Measurements from ENCODE around the gene APEH. TPM values are rescaled to one million over a fixed set of nuclear protein-coding genes. Genes with fewer than 3 reads are reported as not detected.

APEH gene
- total RNA-seq, 2 experiments from 2014 or later = 165 to 166 TPM

DNA sequence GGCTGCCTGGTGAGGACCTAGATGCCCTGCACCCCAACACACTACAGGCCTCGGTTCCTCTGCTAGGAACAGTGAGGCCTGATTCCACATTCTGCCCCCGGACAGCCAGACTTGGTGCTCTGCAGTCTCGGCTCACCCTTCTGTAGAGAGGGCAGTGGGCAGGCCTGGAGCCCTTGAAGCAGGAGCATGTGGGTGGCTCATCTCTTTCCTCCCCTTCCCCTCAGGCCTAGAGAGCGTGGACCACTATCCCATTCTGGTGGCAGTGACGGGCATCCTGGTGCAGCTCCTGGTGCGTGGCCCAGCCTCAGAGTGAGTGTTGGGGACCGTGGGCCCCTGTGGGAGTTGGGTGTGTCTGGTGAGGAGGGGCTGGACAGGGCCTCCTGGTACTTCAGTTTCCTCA is 42.0 kb downstream of the APEH start:
- H3K36me3 Mint-ChIP-seq (ENCODE audit: low read depth) = peaks cover 2% of the 10 kb centered on the region
- H3K4me3 Mint-ChIP-seq = no peak overlapping the region
- ATAC-seq (no peak), DNase-seq (no peak)
- intact Hi-C loops (cut with micrococcal nuclease) = no loop called here
- ChIA-PET CTCF (no interaction called here), POLR2A (interaction anchor here (1.2 to 2.2 kb wide), 2 partner anchors 18 to 87 kb away, joined by 4 to 5 read pairs; partner anchors contain the start of gene INKA1)
- H3K27ac Mint-ChIP-seq = no peak overlapping the region
- TF ChIP-seq, protein P1, sequence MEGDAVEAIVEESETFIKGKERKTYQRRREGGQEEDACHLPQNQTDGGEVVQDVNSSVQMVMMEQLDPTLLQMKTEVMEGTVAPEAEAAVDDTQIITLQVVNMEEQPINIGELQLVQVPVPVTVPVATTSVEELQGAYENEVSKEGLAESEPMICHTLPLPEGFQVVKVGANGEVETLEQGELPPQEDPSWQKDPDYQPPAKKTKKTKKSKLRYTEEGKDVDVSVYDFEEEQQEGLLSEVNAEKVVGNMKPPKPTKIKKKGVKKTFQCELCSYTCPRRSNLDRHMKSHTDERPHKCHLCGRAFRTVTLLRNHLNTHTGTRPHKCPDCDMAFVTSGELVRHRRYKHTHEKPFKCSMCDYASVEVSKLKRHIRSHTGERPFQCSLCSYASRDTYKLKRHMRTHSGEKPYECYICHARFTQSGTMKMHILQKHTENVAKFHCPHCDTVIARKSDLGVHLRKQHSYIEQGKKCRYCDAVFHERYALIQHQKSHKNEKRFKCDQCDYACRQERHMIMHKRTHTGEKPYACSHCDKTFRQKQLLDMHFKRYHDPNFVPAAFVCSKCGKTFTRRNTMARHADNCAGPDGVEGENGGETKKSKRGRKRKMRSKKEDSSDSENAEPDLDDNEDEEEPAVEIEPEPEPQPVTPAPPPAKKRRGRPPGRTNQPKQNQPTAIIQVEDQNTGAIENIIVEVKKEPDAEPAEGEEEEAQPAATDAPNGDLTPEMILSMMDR (IDR thresholded peaks at IDR 0.05) = no peak
- H3K4me1 Mint-ChIP-seq (ENCODE audit: low read depth) = peaks cover 23% of the 10 kb centered on the region
- H3K9me3 Mint-ChIP-seq = no peaks in the 10 kb centered on the region
- H3K27me3 Mint-ChIP-seq = no peaks in the 10 kb centered on the region

DNA sequence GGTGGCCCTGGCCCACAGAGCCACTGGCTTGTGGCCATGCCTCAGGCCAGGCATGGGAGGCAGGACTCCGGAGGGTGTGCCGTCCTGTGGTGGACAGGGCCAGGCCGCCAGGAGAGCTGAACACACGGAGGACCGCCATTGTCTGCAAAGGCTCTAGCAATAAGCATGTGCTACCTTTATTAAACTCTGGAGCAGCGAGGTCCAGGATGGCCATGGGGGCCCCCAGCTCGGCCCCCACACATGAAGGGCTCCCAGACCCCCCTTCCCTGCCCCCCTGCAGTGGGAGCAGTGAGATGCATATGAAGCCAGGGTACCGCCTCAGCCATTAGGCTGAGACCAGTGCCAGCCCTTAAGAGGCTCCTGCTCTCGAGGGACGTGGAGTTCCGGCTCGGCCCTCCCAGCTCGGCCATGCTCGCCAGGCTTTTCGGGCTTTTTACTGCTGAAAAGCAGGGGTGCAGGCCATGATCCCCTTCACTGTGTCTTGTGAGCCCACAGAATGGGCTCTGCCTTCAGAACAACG is 42.6 kb downstream of the APEH start:
- ChIA-PET POLR2A (interaction anchor here (1.2 to 2.2 kb wide), 2 partner anchors 19 to 86 kb away, joined by 4 to 5 read pairs; partner anchors contain the start of gene INKA1), CTCF (no interaction called here)
- intact Hi-C loops (cut with micrococcal nuclease) = no loop called here

DNA sequence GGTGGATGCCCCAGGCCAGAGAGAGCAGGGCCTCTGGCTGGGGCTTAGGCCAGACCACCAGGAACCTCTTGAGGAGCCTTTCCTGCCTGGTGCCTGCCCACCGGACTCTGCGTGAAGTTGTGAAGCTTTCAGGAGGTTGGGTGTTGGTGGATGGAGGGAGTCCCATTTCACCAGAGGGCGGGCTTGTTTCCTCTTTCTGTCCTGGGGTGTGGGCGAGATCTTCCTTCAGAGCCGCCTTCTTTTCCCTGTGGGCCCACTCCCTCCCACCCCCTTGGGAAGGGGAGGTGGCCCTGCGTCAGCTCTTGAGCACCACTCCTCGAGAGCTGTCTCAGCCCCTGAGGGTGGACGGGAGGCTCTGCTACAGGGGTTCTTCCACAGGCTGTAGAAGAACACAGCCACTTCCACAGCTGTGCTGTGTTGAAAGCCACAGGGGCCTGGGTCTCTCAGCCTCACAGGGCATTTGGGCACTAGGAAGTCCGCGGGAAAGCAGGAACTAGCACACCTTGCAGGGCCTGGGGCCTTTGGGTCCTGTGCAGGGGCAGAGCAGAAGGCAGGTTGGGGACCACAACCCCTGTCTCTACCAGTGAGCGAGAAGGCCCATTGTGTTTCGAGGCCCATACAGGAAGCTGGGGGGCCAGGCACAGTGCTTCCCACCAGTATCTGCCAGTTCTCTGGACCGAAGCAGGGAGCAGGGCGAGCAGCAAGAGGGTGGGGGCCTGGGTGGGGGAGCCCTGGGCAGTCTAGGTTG is 43.2 kb downstream of the APEH start:
- POLR2A ChIA-PET = interaction anchor here (0.8 to 7.6 kb wide), 5 partner anchors 9 to 97 kb away, joined by 3 to 40 read pairs (median 4); partner anchors contain the start of gene INKA1
- TF ChIP-seq, protein P1 (IDR thresholded peaks at IDR 0.05) = no peak
- no peak for ATAC-seq
- intact Hi-C loops (cut with micrococcal nuclease) = no loop called here
- H3K27me3 Mint-ChIP-seq = no peaks in the 10 kb centered on the region
- peaks cover 21% of the 10 kb centered on the region for H3K4me1 Mint-ChIP-seq (ENCODE audit: low read depth)
- H3K9me3 Mint-ChIP-seq = no peaks in the 10 kb centered on the region
- H3K4me3 Mint-ChIP-seq = no peak overlapping the region
- H3K27ac Mint-ChIP-seq = no peak overlapping the region
- CTCF ChIA-PET = interaction anchor here (2.6 kb wide), 1 partner anchor 15 kb away, joined by 17 read pairs; no protein-coding TSS in a partner anchor
- no peak for DNase-seq
- H3K36me3 Mint-ChIP-seq (ENCODE audit: low read depth) = peaks cover 8% of the 10 kb centered on the region

More for the DNA sequence above, 42.6 kb downstream of the APEH start:
- Mint-ChIP-seq H3K27ac (no peak overlapping the region), H3K4me1 (ENCODE audit: low read depth) (peaks cover 21% of the 10 kb centered on the region), H3K4me3 (no peak overlapping the region), H3K27me3 (no peaks in the 10 kb centered on the region), H3K9me3 (no peaks in the 10 kb centered on the region), H3K36me3 (ENCODE audit: low read depth) (peaks cover 4% of the 10 kb centered on the region)
- DNase-seq = no peak
- no peak for ATAC-seq
- TF ChIP-seq, protein P1 (IDR thresholded peaks at IDR 0.05) = no peak

DNA sequence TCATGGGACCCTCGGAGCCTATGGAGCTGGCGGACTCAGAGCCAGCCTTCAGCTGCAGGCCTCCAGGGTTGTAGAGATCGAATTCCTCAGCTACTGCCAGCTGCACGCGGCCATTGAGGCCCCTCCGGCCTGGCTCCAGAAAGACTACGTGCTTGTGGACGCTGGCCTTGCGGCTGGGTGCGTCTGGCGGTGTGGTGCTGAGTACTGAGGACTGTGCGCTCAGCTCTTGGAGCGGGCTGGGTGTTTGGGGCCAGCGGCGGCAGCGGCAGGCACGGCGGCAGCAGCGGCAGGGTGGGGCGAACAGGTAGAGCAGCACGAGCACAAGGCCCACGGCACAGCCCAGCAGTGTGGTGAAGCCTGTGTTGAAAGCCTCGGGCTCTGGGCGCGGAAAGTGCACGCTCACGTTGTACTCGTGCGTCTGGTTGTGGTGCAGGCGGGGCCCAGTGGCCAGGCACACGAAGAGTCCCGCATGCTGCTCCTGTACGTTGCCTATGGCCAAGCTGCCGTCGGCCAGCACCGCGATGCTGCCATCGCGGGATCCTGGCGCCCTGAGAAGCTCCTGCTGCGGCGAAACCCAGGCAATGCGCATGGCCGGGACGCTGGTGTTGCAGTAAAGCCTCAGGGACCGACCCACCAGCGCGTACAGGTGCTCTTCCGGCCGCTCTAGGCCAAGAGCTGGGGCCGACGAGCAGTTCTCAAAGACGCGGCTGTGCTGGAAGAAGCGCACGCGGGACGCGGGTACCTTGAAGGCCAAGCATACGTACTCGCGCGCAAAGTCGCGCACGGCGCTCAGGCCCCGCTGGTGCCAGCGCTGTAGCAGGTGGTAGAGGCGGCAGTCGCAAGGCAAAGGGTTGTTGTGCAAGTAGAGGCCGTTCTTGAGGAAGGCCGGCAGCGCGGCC is 44.1 kb downstream of the APEH start:
- H3K9me3 Mint-ChIP-seq = no peaks in the 10 kb centered on the region
- TF ChIP-seq, protein P1 (IDR thresholded peaks at IDR 0.05) = no peak
- H3K27me3 Mint-ChIP-seq = no peaks in the 10 kb centered on the region
- intact Hi-C loops (cut with micrococcal nuclease) = no loop called here
- ChIA-PET POLR2A (interaction anchor here (0.6 to 7.6 kb wide), 13 partner anchors 8 to 546 kb away, joined by 3 to 40 read pairs (median 3); partner anchors contain the start of genes INKA1 and MST1R), CTCF (interaction anchor here (0.8 to 3.3 kb wide), 11 partner anchors 9 to 319 kb away, joined by 3 to 17 read pairs (median 4); no protein-coding TSS in a partner anchor)
- no peak for ATAC-seq
- no peak overlapping the region for H3K27ac Mint-ChIP-seq
- H3K4me3 Mint-ChIP-seq = peak overlapping the region; percentile 74
- peaks cover 13% of the 10 kb centered on the region for H3K36me3 Mint-ChIP-seq (ENCODE audit: low read depth)
- H3K4me1 Mint-ChIP-seq (ENCODE audit: low read depth) = peaks cover 23% of the 10 kb centered on the region
- no peak for DNase-seq

Data from activated CD8-positive, alpha-beta T cell treated with anti-CD3 and anti-CD28 coated beads for 36 hours (primary cell).